Pancreas (tissue), 10 donors: ENCODE data around the gene FCF1. TPM values are rescaled to one million over a fixed set of nuclear protein-coding genes. Genes with fewer than 3 reads are reported as not detected.

Source experiments
- ATAC-seq, 4 donors: fragments of 200-7000 bp; cut with Tn5 transposase; one replicate each; pipeline versions ENCODE4 v1.8.0 to v1.9.1; 2020; ENCODE audit warnings: mild to moderate bottlenecking in 4 of 4, moderate library complexity in 4 of 4
- DNase-seq, 6 donors: peaks; one replicate each; pipeline ENCODE4 v3.0.0-alpha.2; 2020
- FAIRE-seq: peaks from 2 replicates; lab custom pipeline; 2012; peaks lifted over from hg19 to GRCh38; lab: Jason Lieb, UNC
- H3K27ac ChIP-seq, 4 donors: fragments of 200-600 bp; sonication (generic); 1 replicate in 3 of 4; 2 replicates in 1 of 4; pipeline versions ENCODE4 v1.5.0 to v1.8.0; 2020
- H3K27me3 ChIP-seq, 4 donors: fragments of 200-600 bp; one replicate each; pipeline ENCODE4 v1.8.0; 2021
- H3K36me3 ChIP-seq, 3 donors: fragments of 200-600 bp; sonication (generic) in 1 of 3; one replicate each; pipeline versions ENCODE4 v1.5.0 to v1.8.0; 2020 to 2021
- H3K4me1 ChIP-seq, 3 donors: fragments of 200-600 bp; one replicate each; pipeline ENCODE4 v1.8.0; 2021
- H3K4me3 ChIP-seq, 4 donors: fragments of 200-600 bp; sonication (generic) in 2 of 4; one replicate each; pipeline versions ENCODE4 v1.5.0 to v1.8.0; 2020 to 2021
- H3K9me3 ChIP-seq, 4 donors: fragments of 200-600 bp; one replicate each; pipeline ENCODE4 v1.8.0; 2021
- WGBS, 2 donors: extraction: QIAGEN DNeasy Blood & Tissue Kit; methylation state at CpG; one replicate each; pipeline ENCODE4 v1.1.7; 2013; 5-methylcytosine and 5-hydroxymethylcytosine counted together
- intact Hi-C, 3 donors: fragments of 100-400 bp; cut with DNase I; formaldehyde crosslinking; loops; one replicate each; pipeline versions ENCODE4 v1.11.1 to v1.14.2; 2022
- polyA plus RNA-seq, 2 donors: library from polyadenylated mRNA; stranded (reverse); fragments of 200-250 nt; gene quantifications; one replicate each; pipeline ENCODE4 v1.2.3, GENCODE V29; 2013
- total RNA-seq, 6 donors: library from RNA; stranded (reverse); fragmentation: NEBNext Ultra II Directional in 4 of 6; extraction: Animal tissue kit (Norgen Biotek cat#: 25700) in 4 of 6; gene quantifications; one replicate each; pipeline versions ENCODE4 v1.2.1 to v1.2.4, GENCODE V29; 2021 to 2023
- TF ChIP-seq, protein P1 (sequence below), 4 donors: fragments of 200-600 bp; sonication (generic) in 3 of 4; IDR thresholded peaks; one replicate each; pipeline versions ENCODE4 v1.5.0 to v1.8.0; 2021; ENCODE audit warnings: antibody characterized with exemption in 4 of 4
- donor health status: healthy with polysubstance abuse.
- donor health status: DM: no; HTN: no; CAD: no; lungs with moderate emphysema.
- donor health status: DM: no; HTN: no; CAD: no.
- donor health status: control.
- donor health status: control.
- donor health status: Bipolar disorder and iron deficiency.
- donor health status: DM: yes; HTN: yes; CAD: no.
- donor health status: DM: no; HTN: no; CAD: no.
- donor health status: DM: no; HTN: no; CAD: no.
- donor health status: DM: yes; HTN: yes; CAD: no.

The FCF1 gene
- total and polyA plus RNA-seq, 8 donors = 2.5 to 26.9 (median 15.1) TPM

DNA sequence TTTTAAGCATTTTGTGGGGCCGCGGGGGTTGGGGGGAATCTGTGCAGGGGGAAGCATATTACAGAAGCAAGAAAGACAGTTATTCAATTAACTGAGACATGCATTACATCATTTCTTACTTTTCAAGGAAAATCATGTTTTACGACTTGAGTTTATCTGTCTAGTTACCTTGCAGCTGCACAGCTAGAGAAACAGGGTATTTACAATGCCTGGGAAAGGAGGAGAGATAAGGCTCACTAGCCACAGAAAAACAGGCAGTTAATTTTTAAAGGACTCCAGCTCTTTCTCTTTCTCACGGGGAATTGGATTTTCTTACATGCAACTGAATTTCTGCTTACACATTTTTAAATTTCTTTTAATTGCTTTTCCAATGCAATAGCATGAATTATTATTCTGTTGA, 22.2 kb downstream of the FCF1 start:
- intact Hi-C loops = no loop called here
- no peak for FAIRE-seq
- Histone ChIP-seq H3K27ac (no peak overlapping the region), H3K27me3 (no peaks in the 10 kb centered on the region), H3K4me3 (no peak overlapping the region), H3K9me3 (no peaks in the 10 kb centered on the region), H3K36me3 (peaks cover 0 to 25% (median 0%) of the 10 kb centered on the region in 3 donors), H3K4me1 (no peaks in the 10 kb centered on the region)
- TF ChIP-seq, protein P1, sequence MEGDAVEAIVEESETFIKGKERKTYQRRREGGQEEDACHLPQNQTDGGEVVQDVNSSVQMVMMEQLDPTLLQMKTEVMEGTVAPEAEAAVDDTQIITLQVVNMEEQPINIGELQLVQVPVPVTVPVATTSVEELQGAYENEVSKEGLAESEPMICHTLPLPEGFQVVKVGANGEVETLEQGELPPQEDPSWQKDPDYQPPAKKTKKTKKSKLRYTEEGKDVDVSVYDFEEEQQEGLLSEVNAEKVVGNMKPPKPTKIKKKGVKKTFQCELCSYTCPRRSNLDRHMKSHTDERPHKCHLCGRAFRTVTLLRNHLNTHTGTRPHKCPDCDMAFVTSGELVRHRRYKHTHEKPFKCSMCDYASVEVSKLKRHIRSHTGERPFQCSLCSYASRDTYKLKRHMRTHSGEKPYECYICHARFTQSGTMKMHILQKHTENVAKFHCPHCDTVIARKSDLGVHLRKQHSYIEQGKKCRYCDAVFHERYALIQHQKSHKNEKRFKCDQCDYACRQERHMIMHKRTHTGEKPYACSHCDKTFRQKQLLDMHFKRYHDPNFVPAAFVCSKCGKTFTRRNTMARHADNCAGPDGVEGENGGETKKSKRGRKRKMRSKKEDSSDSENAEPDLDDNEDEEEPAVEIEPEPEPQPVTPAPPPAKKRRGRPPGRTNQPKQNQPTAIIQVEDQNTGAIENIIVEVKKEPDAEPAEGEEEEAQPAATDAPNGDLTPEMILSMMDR (IDR thresholded peaks at IDR 0.05) = no peak
- no peak for DNase-seq
- 27 to 28% methylated on average over 4 of the region's 4 CpGs for WGBS, 2 donors
- no peak for ATAC-seq

DNA sequence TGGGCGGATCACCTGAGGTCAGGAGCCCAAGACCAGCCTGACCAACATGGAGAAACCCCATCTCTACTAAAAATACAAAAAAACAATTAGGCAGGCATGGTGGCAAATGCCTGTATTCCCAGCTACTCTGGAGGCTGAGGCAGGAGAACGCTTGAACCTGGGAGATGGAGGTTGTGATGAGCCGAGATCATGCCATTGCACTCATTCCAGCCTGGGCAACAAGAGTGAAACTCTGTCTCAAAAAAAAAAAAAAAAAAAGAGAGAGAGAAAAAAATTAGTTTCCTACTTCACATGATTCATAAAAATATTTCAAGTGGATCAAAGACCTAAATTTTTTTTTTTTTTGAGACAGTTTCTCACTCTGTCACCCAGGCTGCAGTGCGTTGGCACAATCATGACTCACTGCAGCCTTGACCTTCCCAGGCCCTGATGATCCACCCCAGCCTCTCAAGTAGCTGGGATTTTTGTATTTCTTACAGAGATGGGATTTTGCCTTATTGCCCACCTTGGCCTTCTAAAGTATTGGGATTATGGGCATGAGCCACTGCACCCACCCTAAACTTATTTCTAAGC, 24.9 kb downstream of the FCF1 start:
- TF ChIP-seq, protein P1 (IDR thresholded peaks at IDR 0.05) = no peak
- Histone ChIP-seq H3K4me1 (no peaks in the 10 kb centered on the region), H3K9me3 (no peaks in the 10 kb centered on the region), H3K27ac (no peak overlapping the region), H3K4me3 (no peak overlapping the region), H3K27me3 (no peaks in the 10 kb centered on the region), H3K36me3 (peaks cover 0 to 20% (median 0%) of the 10 kb centered on the region in 3 donors)
- DNase-seq = no peak
- 95 to 99% methylated on average over 4 of the region's 4 CpGs for WGBS, 2 donors
- intact Hi-C loops = no loop called here
- no peak for ATAC-seq
- FAIRE-seq = no peak

DNA sequence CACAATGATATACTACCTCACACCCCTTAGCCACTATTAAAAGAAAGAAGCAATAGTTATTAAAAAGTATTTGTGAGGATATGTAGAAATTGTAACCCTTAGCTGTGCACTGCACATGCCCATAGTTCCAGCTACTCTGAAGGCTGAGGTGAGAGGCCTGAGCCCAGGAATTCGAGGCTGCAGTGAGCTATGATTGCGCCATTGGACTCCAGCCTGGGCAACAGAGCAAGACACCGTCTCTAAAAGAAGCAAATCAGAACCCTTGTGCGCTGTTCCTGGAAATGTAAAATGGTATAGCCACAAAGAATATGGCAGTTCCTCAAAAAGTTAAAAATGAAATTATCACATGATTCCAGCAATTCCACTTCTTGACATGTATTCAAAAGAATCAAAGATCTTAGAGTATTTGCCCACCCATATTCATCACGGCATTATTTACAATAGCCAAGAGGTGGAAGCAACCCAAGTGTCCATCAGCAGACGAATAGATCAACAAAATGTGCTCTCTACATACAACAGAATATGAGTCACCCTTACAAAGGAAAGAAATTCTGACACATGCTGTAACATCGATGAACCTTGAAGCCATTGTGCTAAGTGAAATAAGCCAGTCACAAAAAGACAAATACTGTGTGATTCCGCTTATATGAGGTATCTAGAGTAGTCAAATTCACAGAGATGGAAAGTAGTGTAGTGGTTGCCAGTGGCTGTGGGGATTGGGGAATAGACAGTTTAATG, 26.5 kb downstream of the FCF1 start:
- no peak overlapping the region for H3K27ac ChIP-seq
- H3K9me3 ChIP-seq = no peaks in the 10 kb centered on the region
- no peak overlapping the region for H3K4me3 ChIP-seq
- intact Hi-C loops = no loop called here
- no peaks in the 10 kb centered on the region for H3K4me1 ChIP-seq
- H3K27me3 ChIP-seq = no peaks in the 10 kb centered on the region
- WGBS, 2 donors = 92 to 96% methylated on average over 8 of the region's 8 CpGs
- FAIRE-seq = no peak
- peaks cover 0 to 4% (median 0%) of the 10 kb centered on the region in 3 donors for H3K36me3 ChIP-seq
- TF ChIP-seq, protein P1 (IDR thresholded peaks at IDR 0.05) = no peak
- no peak for DNase-seq
- no peak for ATAC-seq

DNA sequence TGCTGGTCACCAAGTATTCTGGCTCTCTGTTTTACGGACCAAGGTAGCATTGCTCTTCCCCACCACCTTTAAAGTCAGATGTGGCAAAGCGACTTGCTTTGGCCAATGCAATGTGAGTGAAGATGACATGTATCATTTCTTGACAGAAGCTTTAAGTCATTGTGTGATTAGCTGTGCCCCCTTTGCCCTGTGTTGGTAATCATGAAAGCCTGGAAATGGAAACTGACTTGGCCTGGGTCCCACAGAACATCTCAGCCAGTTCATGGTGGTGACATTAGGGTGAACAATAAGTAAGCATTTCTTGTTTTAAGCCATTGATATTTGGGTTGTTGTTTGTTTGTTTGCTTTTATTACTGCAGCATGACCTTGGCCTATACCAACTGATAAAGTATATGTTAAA, 34.3 kb downstream of the FCF1 start:
- DNase-seq = no peak
- TF ChIP-seq, protein P1 (IDR thresholded peaks at IDR 0.05) = no peak
- H3K4me1 ChIP-seq = no peaks in the 10 kb centered on the region
- intact Hi-C loops = no loop called here
- H3K4me3 ChIP-seq = no peak overlapping the region
- no peak for ATAC-seq
- H3K9me3 ChIP-seq = no peaks in the 10 kb centered on the region
- FAIRE-seq = no peak
- no peaks in the 10 kb centered on the region for H3K36me3 ChIP-seq
- 81 to 93% methylated on average over 2 of the region's 2 CpGs for WGBS, 2 donors
- H3K27ac ChIP-seq = no peak overlapping the region
- H3K27me3 ChIP-seq = no peaks in the 10 kb centered on the region

DNA sequence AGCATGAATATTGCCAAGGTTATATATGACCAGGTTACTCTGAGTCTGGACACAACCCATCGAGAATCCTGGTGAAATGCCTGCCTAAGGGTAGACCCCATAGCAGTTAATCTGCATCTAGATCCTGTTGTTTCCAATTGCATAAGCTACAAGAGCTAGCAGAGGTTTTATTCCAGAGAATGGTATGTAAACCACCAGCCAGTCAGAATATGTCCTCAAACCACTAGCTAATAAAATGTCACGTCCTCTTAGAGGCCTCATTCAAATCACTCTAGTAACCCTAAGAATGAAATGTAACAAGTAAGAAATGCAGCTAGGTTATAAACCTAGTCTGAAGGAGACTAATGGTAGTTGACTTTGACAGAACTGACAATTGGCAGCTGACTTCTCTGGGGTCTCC, 41.2 kb downstream of the FCF1 start:
- H3K4me3 ChIP-seq = no peak overlapping the region
- WGBS, 2 donors = 69 to 77% methylated on average over 2 of the region's 2 CpGs
- no peaks in the 10 kb centered on the region for H3K36me3 ChIP-seq
- no peak for DNase-seq
- H3K4me1 ChIP-seq = no peaks in the 10 kb centered on the region
- TF ChIP-seq, protein P1 (IDR thresholded peaks at IDR 0.05) = no peak
- no peak for FAIRE-seq
- intact Hi-C loops = no loop called here
- no peaks in the 10 kb centered on the region for H3K27me3 ChIP-seq
- H3K27ac ChIP-seq = no peak overlapping the region
- no peak for ATAC-seq
- H3K9me3 ChIP-seq = no peaks in the 10 kb centered on the region
